Measurements from ENCODE around the gene YTHDF1.

DNA sequence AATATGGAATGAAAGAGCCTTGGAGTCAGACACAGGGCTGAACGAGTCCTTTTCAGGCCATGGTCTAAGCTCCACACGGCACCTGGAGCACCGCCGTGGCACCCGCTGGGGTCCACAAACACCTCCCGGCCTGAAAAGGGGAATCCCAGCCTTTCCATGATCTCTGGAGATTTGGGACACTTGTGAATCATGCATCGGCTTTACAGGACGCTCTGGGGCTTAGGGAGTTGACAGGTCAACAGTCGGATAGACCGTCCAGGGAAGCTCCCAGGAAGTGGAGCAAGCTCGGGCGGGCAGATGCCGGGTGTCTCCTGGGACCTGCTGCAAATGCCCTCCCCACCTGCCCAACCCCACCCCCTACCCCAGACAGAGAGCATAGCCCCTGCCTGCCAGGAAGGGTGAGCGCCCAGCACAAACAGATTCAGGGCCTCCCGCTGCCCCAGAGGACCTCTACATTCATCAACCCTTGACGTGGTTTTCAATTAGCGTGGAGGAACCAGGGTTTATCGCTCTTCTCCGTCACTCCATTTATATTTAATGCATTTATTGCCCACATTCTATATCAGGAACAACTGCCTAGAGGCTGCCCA lies 53.6 kb downstream of the YTHDF1 start:
- TF ChIP-seq, protein P1, sequence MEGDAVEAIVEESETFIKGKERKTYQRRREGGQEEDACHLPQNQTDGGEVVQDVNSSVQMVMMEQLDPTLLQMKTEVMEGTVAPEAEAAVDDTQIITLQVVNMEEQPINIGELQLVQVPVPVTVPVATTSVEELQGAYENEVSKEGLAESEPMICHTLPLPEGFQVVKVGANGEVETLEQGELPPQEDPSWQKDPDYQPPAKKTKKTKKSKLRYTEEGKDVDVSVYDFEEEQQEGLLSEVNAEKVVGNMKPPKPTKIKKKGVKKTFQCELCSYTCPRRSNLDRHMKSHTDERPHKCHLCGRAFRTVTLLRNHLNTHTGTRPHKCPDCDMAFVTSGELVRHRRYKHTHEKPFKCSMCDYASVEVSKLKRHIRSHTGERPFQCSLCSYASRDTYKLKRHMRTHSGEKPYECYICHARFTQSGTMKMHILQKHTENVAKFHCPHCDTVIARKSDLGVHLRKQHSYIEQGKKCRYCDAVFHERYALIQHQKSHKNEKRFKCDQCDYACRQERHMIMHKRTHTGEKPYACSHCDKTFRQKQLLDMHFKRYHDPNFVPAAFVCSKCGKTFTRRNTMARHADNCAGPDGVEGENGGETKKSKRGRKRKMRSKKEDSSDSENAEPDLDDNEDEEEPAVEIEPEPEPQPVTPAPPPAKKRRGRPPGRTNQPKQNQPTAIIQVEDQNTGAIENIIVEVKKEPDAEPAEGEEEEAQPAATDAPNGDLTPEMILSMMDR (IDR thresholded peaks at IDR 0.05; ENCODE audit: low read depth, low read length), result no peak
- TF ChIP-seq EZH2phosphoT487 (IDR thresholded peaks at IDR 0.05; ENCODE audit: low read depth), result no peak

Measured in OCI-LY3 (cell line).